GM12874 (cell line): Measurements from ENCODE around the gene PEX13.

Experiments used
- CTCF ChIP-seq: IDR thresholded peaks from 2 replicates; pipeline ENCODE4 v1.5.1; 2011; ENCODE audit warnings: low read depth, mild to moderate bottlenecking, control low read depth, low read length, moderate library complexity; ENCODE audit not compliant: insufficient read depth

The PEX13 gene

DNA sequence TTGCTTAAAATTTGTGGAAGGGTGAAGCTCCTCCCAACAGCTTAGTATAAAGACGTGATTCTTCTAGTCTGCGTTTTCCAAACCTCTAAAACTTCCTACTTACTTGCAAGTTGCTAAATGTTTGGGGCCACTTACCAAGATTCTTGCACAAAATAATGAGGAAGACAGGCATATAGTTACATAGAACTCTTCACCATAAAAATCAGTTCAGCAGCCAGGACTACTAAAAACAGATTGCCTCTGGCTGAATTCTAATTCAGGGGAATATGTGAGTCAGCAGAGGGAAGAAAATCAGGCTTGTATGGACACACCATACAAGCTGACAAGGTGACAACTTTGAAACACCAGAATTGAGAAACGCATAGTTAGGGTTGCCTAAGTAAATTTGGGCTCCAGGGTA is 2.8 kb upstream of the PEX13 start:
- no peak for TF ChIP-seq CTCF

GRCh38 chr2:61015976-61016375 is 1.5 kb upstream of the PEX13 start:
- TF ChIP-seq CTCF = no peak

DNA sequence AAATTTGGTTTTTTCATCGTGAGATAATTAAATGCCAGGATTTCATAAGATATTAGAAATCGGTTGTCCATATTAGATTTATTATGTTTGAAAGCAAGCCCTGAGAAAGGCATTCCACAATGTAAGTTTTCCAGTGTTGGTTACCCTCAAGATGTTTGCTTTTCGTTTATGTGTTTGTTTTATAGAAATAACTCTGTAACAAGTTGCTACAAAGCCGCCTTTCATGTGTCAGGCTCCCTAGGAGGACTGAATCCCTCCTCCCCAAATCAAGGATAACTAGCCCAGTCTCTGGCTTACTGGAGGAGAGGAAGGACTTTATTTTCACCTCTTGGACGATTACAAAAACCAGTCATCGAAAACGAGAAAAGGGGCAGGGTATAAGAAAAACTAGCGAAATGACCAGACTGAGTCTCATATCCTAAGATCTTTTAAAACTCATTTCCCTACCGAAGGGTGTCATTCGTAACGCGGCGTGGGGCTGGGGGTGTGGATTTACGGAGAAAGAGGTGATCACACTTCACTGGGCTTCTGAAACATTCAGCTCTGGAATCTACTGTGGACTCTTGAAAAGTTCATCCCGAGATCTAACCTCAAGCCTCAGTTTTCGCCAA is 1.0 kb upstream of the PEX13 start:
- no peak for TF ChIP-seq CTCF

- no peak for TF ChIP-seq CTCF
Observed at GRCh38 chr2:61017003-61017555, 441 bp upstream of the PEX13 start.

DNA sequence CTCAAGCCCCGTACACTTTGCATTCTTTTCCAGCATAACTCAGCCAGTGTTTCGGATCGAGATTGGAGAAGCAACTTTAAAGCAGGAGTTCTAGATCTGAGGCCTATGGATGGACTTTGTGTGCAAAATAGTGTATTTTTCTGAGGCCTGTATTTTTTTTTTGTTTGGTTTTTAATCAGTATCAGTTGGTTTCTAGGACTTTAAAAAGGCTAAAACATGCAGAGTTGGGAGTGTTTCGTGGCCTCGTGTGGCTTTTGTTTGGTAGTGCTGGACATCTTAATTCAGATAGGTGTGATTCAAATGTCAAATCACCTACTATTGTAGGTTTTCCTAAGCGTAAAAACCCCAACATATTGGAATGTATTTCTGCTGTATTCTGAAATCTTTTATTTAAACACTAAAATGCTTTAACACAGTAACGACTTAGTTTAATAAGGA is 817 bp downstream of the PEX13 start:
- no peak for TF ChIP-seq CTCF

DNA sequence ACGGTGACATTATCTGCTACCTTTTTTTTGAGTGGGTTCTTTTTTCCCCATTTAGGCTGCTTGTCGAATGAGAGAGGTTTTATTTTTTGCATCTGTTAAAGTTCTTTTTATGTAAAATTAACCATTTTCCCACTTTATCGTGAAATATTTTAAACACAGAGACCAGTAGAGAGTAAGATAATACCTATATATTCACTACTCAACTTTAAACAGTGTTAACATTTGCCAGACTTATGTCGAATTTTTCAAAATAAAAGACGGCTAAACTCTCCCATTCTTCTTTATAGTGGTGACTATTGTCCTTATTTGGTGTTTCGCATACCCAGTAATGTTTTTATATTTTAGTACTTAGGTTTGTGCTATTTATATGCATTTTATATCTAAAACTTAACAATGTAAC is 1.3 kb downstream of the PEX13 start:
- TF ChIP-seq CTCF = no peak

DNA sequence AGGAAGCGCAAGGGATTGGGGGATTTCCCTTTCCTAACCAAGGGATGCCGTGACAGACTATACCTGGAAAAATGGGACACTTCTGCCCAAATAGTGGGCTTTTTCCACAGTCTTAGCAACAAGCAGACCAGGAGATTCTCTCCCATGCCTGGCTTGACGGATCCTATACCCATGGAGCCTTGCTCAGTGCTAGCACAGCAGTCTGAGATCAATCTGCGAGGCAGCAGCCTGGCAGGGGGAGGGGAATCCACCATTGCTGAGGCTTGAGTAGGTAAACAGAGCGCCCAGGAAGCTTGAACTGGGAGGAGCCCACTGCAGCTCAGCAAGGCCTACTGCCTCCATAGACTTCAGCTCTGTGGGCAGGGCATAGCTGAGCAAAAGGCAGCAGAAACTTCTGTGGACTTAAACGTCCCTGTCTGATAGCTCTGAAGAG is 3.7 kb downstream of the PEX13 start:
- no peak for TF ChIP-seq CTCF
